T-helper 22 cell (primary cell): ENCODE results near the gene GRM2.
"Not testable (repeated sequence)": the region's sequence is repeated elsewhere in the genome, so short reads cannot be mapped to it uniquely, and the experiment has no call there.

Source experiments
- DNase-seq: peaks from one replicate; pipeline ENCODE4 v3.0.0-alpha.2; 2020; ENCODE audit warnings: low read depth

Gene GRM2

DNA sequence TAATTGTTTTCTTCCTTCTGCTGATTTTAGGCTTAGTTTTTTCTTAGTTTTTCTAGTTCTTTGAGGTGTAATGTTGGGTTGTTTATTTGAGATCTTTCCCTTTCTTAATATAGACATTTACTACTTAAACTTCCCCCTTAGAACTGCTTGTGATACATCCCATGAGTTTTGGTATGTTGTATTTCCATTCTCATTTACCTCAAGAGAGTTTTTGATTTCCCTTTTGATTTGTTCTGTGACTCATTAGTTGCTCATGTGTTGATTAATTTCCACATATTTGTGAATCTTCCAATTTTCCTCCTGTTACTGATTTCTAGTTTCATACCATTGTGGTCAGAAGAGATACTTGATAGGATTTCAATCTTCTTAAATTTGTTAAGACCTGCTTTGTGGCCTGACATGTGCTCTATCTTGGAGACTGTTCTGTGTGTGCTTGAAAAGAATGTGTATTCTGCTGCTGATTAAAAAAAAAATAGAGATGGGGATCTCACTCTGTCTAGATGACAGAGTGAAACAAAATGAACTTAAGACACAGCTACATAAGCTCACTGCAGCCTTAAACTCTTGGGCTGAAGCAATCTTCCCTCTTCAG is 22.3 kb downstream of the GRM2 start:
- no peak for DNase-seq

DNA sequence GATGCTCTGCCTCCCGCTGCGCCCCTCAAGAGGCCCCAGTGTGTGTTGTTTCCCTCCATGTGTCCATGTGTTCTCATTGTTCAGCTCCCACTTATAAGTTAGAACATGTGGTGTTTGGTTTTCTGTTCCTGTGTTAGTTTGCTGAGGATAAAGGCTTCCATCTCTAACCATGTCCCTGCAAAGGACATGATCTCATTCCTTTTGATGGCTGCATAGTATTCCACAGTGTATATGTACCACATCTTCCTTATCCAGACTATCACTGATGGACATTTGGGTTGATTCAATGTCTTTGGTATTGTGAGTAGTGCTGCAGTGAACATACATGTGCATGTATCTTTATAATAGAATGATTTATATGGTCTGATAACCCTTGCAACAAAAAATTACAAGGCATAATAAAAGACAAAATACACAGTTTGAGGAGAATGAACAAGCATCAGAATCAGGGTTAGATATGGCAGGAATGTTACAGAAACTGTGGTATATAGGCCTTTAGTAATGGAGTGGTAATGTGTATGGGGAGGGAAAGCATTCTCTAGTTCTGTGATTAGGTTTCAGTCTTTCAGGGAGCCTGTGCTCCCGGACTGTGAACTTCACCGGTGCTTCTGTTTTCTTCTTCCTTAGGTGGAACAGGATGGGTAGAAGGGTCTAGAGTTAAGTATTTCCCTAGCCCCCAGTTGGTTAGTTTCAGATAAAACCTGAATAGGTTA is 27.1 kb downstream of the GRM2 start:
- DNase-seq, result no peak

DNA sequence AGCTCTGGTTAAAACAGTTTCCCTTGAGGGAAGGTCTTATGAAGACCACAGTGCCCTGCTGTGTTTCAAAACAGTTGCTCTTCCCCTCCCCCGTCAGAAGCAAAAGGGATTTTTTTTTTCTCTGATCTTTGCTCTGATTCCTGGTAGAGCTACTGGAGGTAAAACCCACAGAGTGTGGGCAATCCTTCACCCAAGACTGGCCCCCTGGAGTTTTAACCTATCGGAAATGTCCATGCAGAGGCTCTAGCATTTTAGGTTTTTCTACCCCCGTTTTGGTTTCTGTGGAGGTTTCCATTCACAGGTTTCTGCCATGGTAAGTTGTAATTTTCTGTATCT is 27.7 kb downstream of the GRM2 start:
- DNase-seq, result no peak

DNA sequence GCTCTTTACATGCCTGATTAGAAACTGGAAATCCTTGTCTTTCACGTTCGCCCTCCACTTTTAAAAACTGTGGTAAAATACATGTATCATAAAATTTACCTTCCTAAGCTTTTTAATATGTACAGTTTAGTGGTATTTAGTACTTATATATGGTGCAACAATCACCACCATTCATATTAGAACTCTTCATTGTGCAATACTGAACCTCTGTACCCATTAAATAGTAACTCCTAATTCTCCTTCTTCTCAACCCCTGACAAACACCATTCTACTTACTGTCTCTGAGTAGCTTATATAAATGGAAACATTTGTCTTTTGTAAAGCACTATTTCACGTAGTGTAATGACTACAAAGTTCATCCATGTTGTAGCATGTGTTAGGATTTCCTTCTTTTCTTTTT is 28.2 kb downstream of the GRM2 start:
- no peak for DNase-seq

DNA sequence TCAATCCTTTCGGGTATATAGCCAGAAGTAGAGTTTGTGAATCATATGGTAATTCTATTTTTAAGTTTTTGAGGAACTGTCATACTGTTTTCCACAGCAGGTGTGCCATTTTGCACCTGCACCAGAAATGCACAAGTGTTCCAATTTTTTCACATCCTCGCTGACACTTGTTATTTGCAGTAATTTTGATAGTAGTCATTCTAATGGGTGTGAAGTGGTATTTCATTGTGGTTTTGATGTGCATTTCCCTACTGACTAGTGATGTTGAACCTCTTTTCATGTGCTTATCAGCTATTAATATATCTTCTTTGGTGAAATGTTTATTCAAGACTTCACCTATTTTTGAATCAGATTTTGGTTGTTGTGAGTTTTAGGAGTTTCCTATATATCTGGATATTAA is 29.1 kb downstream of the GRM2 start:
- DNase-seq, result no peak

DNA sequence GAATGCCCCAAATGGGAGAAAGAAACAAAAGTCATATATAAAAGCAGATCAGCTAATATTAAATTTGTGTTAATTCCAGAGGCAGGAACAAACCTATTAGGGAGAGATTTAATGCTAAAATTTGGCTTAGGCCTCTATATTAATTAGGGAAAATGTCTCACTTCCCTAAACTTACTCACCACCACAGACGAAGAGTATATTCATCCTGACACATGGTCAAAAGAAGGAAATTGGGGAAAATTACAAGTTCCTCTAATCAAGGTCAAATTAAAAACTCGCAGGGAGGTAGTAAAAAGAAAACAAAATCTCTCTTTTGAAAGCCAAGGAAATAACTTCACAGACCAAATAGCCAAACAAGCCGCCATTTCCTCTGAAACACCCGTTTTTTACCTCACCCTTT is 32.2 kb downstream of the GRM2 start:
- DNase-seq, result no peak

DNA sequence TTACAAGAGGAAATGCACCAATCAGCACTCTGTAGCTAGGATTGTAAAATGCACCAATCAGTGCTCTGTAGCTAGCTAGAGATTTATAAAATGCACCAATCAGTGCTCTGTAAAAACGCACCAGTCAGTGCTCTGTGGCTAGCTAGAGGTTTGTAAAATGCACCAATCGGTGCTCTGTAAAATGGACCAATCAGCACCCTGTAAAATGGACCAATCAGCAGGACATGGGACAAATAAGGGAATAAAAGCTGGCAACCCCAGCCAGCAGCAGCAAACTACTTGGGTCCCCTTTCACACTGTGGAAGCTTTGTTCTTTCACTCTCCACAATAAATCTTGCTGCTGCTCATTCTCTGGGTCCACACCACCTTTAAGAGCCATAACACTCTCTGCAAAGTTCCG is 35.5 kb downstream of the GRM2 start:
- DNase-seq, result not testable (repeated sequence)

DNA sequence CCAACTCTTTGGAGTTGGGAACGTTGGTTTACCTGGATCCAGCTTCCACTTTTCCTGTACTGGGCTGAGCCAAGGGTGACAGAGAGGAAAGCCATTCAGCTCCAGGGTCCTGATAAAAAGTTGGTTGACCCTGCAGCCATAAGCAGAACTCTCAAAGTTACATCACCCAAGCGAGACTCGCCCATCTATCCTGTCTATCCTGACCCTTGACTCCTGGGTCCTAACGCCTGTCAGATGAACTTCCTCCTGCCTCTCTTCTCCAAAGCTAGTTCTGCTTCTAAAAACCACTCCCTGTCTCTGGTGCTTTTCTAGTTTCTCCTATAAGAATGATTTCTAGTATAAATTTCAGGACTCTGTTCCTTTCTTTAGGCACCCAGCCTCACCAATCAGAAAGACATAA is 36.1 kb downstream of the GRM2 start:
- not testable (repeated sequence) for DNase-seq

DNA sequence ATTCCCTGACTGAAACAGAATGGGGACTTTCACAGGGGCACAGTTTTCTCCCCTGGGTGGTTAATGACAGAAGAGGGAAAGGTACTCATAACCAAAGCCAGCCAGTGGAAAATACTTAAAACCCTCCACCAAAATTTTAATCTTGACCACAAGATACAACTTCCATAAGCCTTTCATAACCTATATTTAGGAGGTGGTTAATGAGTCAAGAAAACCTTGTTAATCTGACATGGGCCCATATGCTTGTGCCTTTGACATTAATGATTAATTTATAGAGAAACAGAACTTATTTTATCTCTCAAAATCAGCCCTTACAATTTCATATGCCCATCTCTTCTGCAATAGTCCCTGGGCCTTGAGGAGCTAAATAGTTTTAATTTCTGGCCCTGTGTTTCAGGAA is 41.0 kb downstream of the GRM2 start:
- no peak for DNase-seq

DNA sequence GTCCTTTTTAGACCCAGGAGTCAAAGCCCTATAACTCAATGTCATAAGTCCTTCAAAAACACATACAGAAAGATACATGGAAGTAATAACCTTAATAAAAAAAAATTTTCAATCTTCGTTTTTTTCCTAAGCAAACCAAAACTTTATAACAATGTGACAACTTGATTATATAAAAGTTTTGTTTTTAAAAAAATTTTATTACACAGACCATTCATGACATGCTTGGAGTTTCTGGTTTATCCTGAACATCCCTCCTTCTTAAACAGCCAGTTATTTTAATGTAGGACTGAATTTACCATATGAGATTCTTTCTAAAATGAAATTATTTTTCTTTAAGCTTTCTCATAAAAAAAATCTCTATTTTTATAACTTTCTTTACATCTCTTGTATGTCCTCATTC is 41.5 kb downstream of the GRM2 start:
- no peak for DNase-seq

DNA sequence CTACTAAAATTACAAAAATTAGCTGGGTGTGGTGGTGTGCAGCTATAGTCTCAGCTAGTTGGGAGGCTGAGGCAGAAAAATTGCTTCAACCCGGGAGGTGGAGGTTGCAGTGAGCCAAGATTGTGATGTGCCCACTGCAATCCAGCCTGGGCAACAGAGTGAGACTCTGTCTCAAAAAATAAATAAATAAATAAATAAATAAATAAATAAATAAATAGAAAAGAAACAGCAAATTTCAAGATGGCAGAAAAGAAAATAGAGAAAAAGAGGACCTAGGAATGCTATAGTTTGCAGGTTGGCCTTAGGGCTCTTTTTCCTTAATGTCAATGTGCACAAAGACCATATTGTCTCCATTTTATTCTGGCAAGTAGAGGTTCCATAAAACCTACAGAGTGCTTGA is 44.0 kb downstream of the GRM2 start:
- no peak for DNase-seq

DNA sequence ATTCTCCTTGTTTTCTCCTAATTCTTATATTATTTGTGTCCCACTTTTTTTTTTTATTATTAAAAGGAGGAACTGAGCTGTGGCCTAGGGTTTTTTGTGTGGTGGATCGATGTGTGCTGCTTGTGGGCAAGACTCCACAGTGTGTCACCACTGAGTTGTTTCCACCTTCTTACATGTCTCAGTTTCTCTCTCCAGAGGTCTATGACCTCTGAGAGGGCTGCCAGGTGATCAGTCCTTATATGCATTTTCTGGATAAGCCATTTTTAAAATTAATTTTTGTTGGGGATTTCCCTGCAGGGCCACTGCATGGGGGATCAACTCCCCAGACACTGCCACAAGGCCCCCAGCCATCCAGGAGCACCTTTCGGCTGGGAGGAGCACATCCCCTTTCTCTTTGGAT is 44.4 kb downstream of the GRM2 start:
- DNase-seq, result no peak

DNA sequence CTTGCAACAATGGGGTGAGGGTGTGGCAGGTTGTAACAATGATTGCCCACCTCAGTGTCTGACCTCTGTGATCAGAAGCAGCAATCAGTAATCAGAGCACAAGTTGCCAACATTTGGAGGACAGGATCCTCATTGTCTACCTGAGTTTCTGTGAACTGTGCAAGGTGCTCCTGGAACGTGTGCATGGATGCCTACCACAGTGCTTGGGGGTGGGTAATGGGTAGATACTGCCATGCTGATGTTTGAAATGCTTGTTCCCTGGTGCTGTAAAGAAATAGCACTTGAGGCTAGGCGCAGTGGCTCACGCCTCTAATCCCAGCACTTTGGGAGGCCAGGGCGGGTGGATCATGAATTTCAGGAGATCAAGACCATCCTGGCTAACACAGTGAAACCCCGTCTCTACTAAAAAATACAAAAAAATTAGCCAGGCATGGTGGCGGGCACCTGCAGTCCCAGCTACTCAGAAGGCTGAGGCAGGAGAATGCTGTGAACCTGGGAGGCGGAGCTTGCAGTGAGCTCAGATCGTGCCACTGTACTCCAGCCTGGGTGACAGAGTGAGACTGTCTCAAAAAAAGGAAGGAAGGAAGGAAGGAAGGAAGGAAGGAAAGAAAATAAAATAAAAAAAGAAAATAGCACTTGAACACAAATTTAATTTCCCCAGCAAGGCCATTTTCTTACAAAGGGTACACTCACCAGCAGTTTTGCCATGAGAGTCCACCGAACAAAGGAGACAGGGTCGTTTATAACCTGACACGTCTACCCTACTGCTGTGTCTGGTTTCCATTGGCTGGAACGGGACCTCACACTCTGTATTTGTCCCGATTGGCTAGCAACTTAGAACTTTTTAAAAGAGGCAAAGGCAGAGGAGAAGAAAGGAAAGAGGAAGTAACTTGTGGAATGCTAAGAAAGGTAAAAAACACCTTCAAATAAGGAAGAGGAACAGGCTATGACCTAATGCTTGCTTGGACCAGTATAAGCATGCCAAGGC is 47.2 kb downstream of the GRM2 start:
- not testable (repeated sequence) for DNase-seq

DNA sequence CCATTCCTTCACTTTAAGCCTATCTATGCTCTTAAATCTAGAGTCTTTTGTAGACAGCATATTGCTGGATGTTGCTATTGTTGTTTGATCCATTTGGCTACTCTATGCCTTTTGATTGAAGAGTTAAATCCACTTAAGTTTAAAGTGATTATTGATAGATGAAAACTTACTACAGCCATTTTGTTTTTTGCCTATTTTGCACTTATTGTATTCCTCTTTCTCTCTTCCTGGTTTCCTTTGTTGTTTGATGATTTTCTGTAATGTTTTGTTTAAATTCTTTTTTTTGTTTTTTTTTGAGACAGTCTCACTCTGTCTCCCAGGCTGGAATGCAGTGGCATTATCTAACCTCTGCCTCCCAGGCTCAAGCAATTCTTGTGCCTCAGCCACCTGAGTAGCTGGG is 52.3 kb downstream of the GRM2 start:
- no peak for DNase-seq
